Keratinocyte (primary cell): ENCODE results near the gene TAF4. TPM values are rescaled to one million over a fixed set of nuclear protein-coding genes. Genes with fewer than 3 reads are reported as not detected.

Experiments used
- DNase-seq: peaks from one replicate; pipeline ENCODE4 v3.0.0-alpha.2; 2011; ENCODE audit warnings: low read depth, missing footprints, low spot score
- FAIRE-seq: peaks from 2 replicates; lab custom pipeline; 2011; peaks lifted over from hg19 to GRCh38; lab: Jason Lieb, UNC
- H2AFZ ChIP-seq: 2 replicates; pipeline ENCODE4 v1.6.0; 2012; ENCODE audit warnings: low read length, control low read depth, inconsistent platforms; ENCODE audit not compliant: control insufficient read depth
- H3K27ac ChIP-seq: 2 replicates; pipeline ENCODE4 v1.5.1; 2011; ENCODE audit warnings: low read length; ENCODE audit not compliant: control insufficient read depth, insufficient read depth
- H3K27me3 ChIP-seq: 3 replicates; pipeline ENCODE4 v1.6.0; 2011; ENCODE audit warnings: low read length; ENCODE audit not compliant: control insufficient read depth, insufficient read depth; ENCODE audit errors: extremely low read depth
- H3K36me3 ChIP-seq, 2 experiments: 2 replicates in 1 of 2; 3 replicates in 1 of 2; pipeline ENCODE4 v1.5.1; 2011; ENCODE audit warnings: low read length in 2 of 2, mild to moderate bottlenecking in 1 of 2; ENCODE audit not compliant: control insufficient read depth in 2 of 2, insufficient read depth in 2 of 2; ENCODE audit errors: extremely low read depth in 1 of 2
- H3K4me1 ChIP-seq: 3 replicates; pipeline ENCODE4 v1.5.1; 2011; ENCODE audit warnings: low read length; ENCODE audit not compliant: control insufficient read depth, insufficient read depth; ENCODE audit errors: extremely low read depth
- H3K4me2 ChIP-seq: 3 replicates; pipeline ENCODE4 v1.6.0; 2011; ENCODE audit warnings: low read depth, low read length; ENCODE audit not compliant: control insufficient read depth, insufficient read depth; ENCODE audit errors: extremely low read depth
- H3K4me3 ChIP-seq, 3 experiments: fragments of 200-600 bp in 1 of 3; sonication (generic) in 1 of 3; 2 replicates in 2 of 3; 3 replicates in 1 of 3; pipeline ENCODE4 v1.5.1; 2011 to 2016; ENCODE audit warnings: low read length in 3 of 3, mild to moderate bottlenecking in 3 of 3, control low read depth in 2 of 3, inconsistent platforms in 1 of 3, low read depth in 1 of 3, mixed read lengths in 1 of 3, mixed run types in 1 of 3, moderate library complexity in 1 of 3; ENCODE audit not compliant: control insufficient read depth in 2 of 3, insufficient read depth in 2 of 3; ENCODE audit errors: extremely low read depth in 1 of 3
- H3K79me2 ChIP-seq: 2 replicates; pipeline ENCODE4 v1.6.0; 2012; ENCODE audit warnings: low read length; ENCODE audit not compliant: control insufficient read depth, insufficient read depth
- H3K9ac ChIP-seq: 3 replicates; pipeline ENCODE4 v1.6.0; 2011; ENCODE audit warnings: low read length; ENCODE audit not compliant: control insufficient read depth, insufficient read depth; ENCODE audit errors: extremely low read depth
- H3K9me1 ChIP-seq: 3 replicates; pipeline ENCODE4 v1.6.0; 2011; ENCODE audit warnings: low read length; ENCODE audit not compliant: control insufficient read depth, insufficient read depth; ENCODE audit errors: extremely low read depth
- H3K9me3 ChIP-seq: 2 replicates; pipeline ENCODE4 v1.5.1; 2012; ENCODE audit warnings: low read depth, low read length; ENCODE audit not compliant: control insufficient read depth
- H4K20me1 ChIP-seq: 3 replicates; pipeline ENCODE4 v1.6.0; 2011; ENCODE audit warnings: low read length; ENCODE audit not compliant: control insufficient read depth, insufficient read depth; ENCODE audit errors: extremely low read depth
- EZH2 ChIP-seq: IDR thresholded peaks from one replicate; pipeline ENCODE4 v1.6.1; 2012; ENCODE audit warnings: inconsistent platforms, mild to moderate bottlenecking, low read length, moderate library complexity
- dilution Hi-C: fragments of 300-500 bp; cut with MboI; formaldehyde crosslinking; loops from one replicate; pipeline ENCODE4 v1.7.0; 2020; ENCODE audit warnings: low sequenced_read_pairs; ENCODE audit not compliant: extremely low pct_ligation_motif_present
- polyA plus RNA-seq, 5 experiments: library from polyadenylated mRNA; depleted of rRNA in 3 of 5; stranded (reverse) in 3 of 5; stranded (forward) in 1 of 5; unstranded in 1 of 5; fragments of >200 nt; gene quantifications; 1 replicate in 1 of 5; 2 replicates in 3 of 5; 3 replicates in 1 of 5; pipeline versions ENCODE4 v1.2.1 to v1.2.3, GENCODE V29; 2011 to 2012; ENCODE audit warnings: missing spikeins in 2 of 5, low read depth in 1 of 5, low replicate concordance in 1 of 5
- TF ChIP-seq, protein P1 (sequence below), 3 experiments: IDR thresholded peaks in 1 of 3; conservative IDR thresholded peaks in 1 of 3; optimal IDR thresholded peaks in 1 of 3; 2 replicates in 2 of 3; 3 replicates in 1 of 3; pipeline versions ENCODE3 to v1.5.1; 2011; ENCODE audit warnings: low read length in 3 of 3, mild to moderate bottlenecking in 3 of 3, moderate library complexity in 2 of 3, control low read depth in 1 of 3, inconsistent platforms in 1 of 3; ENCODE audit not compliant: insufficient read depth in 2 of 3; ENCODE audit errors: extremely low read depth in 1 of 3

The TAF4 gene
- polyA plus RNA-seq, 1 donor (not counting 4 experiments of a cell fraction or from before 2014, with no cell fraction given): 3.3 TPM

DNA sequence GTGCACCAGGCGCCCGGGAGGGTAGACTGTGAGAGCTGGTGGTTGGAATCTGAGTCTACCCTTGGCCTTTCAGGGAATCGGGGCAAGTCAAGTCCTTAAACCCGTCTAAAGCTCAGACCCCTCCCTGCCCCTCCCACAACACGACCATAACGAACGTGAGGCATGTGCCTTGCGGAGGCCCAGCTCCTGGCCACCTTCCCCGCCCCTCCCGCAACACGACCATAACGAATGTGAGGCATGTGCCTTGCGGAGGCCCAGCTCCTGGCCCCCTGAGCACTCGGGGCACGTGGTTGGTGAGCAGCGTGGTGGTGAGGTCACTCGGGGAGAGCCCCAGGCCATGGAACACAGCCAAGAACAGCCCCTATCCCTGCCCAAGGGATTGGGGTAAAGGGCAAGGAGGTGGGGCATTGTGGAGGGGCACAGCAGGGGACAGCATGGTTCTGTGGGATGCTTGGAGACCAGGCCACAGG, 132.2 kb downstream of the TAF4 start:
- Histone ChIP-seq H3K4me1 (no peaks in the 10 kb centered on the region), H3K4me2 (no peak overlapping the region), H3K27me3 (no peaks in the 10 kb centered on the region), H3K9ac (no peak overlapping the region), H3K79me2 (no peaks in the 10 kb centered on the region), H3K27ac (no peak overlapping the region), H3K9me3 (no peaks in the 10 kb centered on the region), H3K4me3 (no peak overlapping the region), H4K20me1 (no peaks in the 10 kb centered on the region), H2AFZ (no peak overlapping the region), H3K9me1 (no peaks in the 10 kb centered on the region), H3K36me3 (no peaks in the 10 kb centered on the region)
- dilution Hi-C loops: no loop called here
- FAIRE-seq: no peak
- DNase-seq: no peak
- TF ChIP-seq, protein P1, sequence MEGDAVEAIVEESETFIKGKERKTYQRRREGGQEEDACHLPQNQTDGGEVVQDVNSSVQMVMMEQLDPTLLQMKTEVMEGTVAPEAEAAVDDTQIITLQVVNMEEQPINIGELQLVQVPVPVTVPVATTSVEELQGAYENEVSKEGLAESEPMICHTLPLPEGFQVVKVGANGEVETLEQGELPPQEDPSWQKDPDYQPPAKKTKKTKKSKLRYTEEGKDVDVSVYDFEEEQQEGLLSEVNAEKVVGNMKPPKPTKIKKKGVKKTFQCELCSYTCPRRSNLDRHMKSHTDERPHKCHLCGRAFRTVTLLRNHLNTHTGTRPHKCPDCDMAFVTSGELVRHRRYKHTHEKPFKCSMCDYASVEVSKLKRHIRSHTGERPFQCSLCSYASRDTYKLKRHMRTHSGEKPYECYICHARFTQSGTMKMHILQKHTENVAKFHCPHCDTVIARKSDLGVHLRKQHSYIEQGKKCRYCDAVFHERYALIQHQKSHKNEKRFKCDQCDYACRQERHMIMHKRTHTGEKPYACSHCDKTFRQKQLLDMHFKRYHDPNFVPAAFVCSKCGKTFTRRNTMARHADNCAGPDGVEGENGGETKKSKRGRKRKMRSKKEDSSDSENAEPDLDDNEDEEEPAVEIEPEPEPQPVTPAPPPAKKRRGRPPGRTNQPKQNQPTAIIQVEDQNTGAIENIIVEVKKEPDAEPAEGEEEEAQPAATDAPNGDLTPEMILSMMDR (optimal IDR thresholded peaks at IDR 0.05 in 1 of 3, IDR thresholded peaks at IDR 0.05 in 1 of 3, conservative IDR thresholded peaks at IDR 0.05 in 1 of 3; ENCODE audit: extremely low read depth in 1 of 3, insufficient read depth in 2 of 3, low read length in 3 of 3): no peak
- TF ChIP-seq EZH2: no peak

- TF ChIP-seq, protein P1 (optimal IDR thresholded peaks at IDR 0.05 in 1 of 3, IDR thresholded peaks at IDR 0.05 in 1 of 3, conservative IDR thresholded peaks at IDR 0.05 in 1 of 3; ENCODE audit: extremely low read depth in 1 of 3, insufficient read depth in 2 of 3, low read length in 3 of 3): no peak
- TF ChIP-seq EZH2: no peak
- no peaks in the 10 kb centered on the region for H3K36me3 ChIP-seq
- dilution Hi-C loops: no loop called here
- H2AFZ ChIP-seq: no peak overlapping the region
- no peaks in the 10 kb centered on the region for H4K20me1 ChIP-seq
- no peak for FAIRE-seq
- H3K79me2 ChIP-seq: no peaks in the 10 kb centered on the region
- H3K27ac ChIP-seq: no peak overlapping the region
- no peak overlapping the region for H3K9ac ChIP-seq
- H3K9me1 ChIP-seq: no peaks in the 10 kb centered on the region
- no peaks in the 10 kb centered on the region for H3K4me1 ChIP-seq
- H3K9me3 ChIP-seq: no peaks in the 10 kb centered on the region
- no peaks in the 10 kb centered on the region for H3K27me3 ChIP-seq
- H3K4me3 ChIP-seq: no peak overlapping the region
- H3K4me2 ChIP-seq: no peak overlapping the region
- no peak for DNase-seq
Measured at GRCh38 chr20:61932711-61933480, 132.8 kb downstream of the TAF4 start.
